Stomach smooth muscle (tissue), 2 donors: Measurements from ENCODE around the gene PARP16.

Source experiments
- H3K27ac ChIP-seq: one replicate; pipeline ENCODE4 v1.7.0; 2013; ENCODE audit warnings: mild to moderate bottlenecking, low read length, inconsistent platforms
- H3K27me3 ChIP-seq, 2 donors: one replicate each; pipeline ENCODE4 v1.7.0; 2013; ENCODE audit warnings: low read length in 2 of 2; ENCODE audit not compliant: insufficient read depth in 2 of 2, control insufficient read depth in 1 of 2
- H3K36me3 ChIP-seq, 2 donors: one replicate each; pipeline ENCODE4 v1.7.0; 2013; ENCODE audit warnings: low read length in 2 of 2; ENCODE audit not compliant: control insufficient read depth in 2 of 2, insufficient read depth in 2 of 2
- H3K4me1 ChIP-seq: one replicate; pipeline ENCODE4 v1.7.0; 2013; ENCODE audit warnings: low read length; ENCODE audit not compliant: control insufficient read depth, insufficient read depth
- H3K4me3 ChIP-seq, 2 donors: one replicate each; pipeline ENCODE4 v1.7.0; 2013; ENCODE audit warnings: low read length in 2 of 2
- H3K9ac ChIP-seq, 2 donors: one replicate each; pipeline ENCODE4 v1.7.0; 2013; ENCODE audit warnings: low read length in 2 of 2, mild to moderate bottlenecking in 1 of 2
- H3K9me3 ChIP-seq, 2 donors: one replicate each; pipeline ENCODE4 v1.7.0; 2013; ENCODE audit warnings: low read length in 2 of 2; ENCODE audit not compliant: control insufficient read depth in 2 of 2
- donor health status: healthy.
- donor health status: Pancreatic carcinoma.

Gene PARP16

DNA sequence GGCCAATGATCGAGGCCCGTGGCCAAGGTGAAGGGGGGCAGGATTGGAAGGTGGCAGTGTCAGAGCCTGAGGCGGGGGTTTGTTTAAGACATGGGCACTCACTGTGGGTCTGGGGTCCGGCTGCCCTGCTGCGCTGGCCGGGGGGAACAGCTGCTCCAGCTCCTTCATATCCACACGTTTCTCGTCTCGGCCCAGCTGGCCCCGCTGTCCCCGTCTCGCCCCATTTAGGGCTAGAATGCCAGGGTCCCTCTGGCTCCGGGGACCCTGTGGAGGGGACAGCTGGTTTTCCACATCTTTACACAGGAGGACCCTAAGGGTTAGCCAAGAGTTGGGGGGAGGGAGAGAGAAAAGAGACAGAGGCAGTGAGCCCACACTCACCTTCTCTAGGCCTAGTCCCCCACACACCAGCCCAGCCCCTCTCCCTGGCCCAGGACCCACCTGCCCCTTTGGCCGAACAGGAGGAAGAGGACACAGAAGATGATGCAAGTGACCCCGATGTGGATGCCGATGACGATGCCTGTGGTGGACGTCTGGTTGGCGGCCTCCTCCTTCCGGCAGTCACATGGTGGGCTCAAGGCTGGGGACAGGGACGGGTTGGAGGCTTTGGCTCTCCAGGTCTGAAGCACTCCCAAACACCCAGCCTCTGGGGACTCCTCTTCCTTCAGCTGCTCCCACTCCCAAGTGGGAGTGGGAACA is 42.8 kb upstream of the PARP16 start:
- H3K27ac ChIP-seq: no peak overlapping the region
- peaks cover 0 to 2% of the 10 kb centered on the region in 2 donors for H3K27me3 ChIP-seq
- no peak overlapping the region for H3K9ac ChIP-seq
- no peaks in the 10 kb centered on the region for H3K9me3 ChIP-seq
- H3K4me1 ChIP-seq: no peaks in the 10 kb centered on the region
- H3K4me3 ChIP-seq: no peak overlapping the region
- H3K36me3 ChIP-seq: no peaks in the 10 kb centered on the region

DNA sequence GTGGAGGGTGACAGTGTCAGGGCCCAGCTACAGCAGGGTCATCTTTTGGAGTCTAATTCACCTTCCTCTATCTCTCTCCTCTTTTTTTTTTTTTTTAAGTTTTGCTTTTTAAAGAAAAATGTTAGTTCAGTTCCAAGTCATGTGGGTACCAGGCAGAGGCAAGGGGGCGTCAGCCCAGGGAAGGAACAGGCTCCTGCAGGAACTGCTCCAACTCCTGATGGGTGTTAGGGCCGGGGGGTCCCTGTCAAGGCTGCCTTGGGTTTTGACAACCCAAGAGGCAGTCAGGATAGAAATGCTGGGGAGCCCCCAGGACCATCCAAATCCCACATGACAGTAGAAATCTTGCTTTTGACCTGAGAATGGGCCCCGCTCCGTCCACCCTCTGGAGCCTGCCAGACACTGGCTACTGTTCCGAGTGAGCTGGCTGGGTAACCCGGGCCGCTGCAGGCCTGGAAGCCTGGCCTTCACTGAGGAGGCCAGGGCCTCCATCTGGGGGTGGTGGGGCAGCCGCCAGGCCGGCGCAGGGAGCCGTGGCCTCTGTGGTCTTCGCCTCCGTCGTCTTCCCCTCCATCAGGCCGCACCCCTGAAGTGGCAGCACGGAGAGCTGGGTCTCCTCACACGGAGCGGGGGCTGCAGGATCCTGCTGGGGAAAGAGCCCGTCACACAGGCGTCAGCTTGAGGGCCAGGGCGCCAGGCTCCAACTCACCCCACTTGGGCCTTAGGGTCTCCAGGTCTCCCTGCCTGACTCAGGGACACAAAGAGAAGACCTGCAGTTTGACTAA is 42.0 kb upstream of the PARP16 start:
- peaks cover 0 to 2% of the 10 kb centered on the region in 2 donors for H3K27me3 ChIP-seq
- no peaks in the 10 kb centered on the region for H3K9me3 ChIP-seq
- no peak overlapping the region for H3K27ac ChIP-seq
- no peaks in the 10 kb centered on the region for H3K4me1 ChIP-seq
- no peak overlapping the region for H3K4me3 ChIP-seq
- no peak overlapping the region for H3K9ac ChIP-seq
- no peaks in the 10 kb centered on the region for H3K36me3 ChIP-seq

DNA sequence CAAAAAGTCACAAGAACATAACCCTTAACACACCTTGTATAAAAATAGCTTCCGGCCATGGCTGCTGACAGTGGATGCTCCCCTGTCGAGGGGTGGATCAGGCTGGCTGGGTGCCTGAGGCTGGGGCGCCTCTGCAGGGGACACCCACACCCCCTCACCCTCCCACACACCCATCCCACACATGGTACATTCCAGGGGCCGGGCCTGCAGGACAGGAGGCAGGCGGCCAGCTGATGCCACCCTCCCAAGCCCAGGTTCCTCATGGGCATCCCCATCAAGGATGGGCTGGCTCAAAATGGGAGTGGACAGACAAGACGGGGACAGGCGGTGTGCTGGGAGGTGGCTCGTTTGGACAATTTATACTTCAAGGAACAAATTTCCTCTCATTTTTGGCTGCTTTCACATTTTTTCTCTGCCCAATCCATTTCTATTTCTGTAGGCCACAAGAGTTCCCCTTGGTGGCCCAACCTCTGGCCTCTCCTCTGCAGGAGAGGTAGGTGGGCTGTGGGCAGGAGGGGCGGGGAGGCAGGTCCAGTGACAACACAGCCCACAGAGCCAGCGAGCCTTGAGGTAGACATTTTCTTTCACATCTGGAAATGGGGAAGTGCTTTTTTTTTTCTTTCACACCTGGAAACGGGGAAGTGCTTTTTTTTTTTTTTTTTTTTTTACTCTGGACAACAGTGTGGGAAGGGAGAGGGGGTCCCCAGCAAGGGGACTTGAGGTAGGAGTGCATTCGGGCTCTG is 41.1 kb upstream of the PARP16 start:
- H3K9me3 ChIP-seq: no peaks in the 10 kb centered on the region
- H3K27me3 ChIP-seq: no peaks in the 10 kb centered on the region
- H3K36me3 ChIP-seq: no peaks in the 10 kb centered on the region
- H3K4me3 ChIP-seq: no peak overlapping the region
- no peak overlapping the region for H3K27ac ChIP-seq
- peaks cover 4% of the 10 kb centered on the region for H3K4me1 ChIP-seq
- no peak overlapping the region for H3K9ac ChIP-seq

DNA sequence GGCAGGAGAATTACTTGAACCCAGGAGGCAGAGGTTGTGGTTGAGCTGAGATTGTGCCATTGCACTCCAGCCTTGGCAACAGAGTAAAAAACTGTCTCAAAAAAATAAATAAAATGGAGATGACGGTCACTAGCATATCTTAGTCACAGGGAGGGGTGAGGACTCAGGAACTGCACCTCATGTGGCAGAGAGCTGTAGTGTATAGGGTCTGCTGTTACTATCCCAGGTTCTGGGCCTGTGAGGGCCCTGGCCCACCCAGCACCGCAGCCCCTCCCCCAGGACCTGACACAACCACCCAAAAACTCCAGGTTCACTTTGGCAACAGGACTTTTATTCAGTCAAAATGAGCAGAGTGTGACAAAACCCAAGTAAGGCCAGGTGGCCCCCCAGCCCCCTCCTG is 40.1 kb upstream of the PARP16 start:
- H3K4me1 ChIP-seq: peaks cover 6% of the 10 kb centered on the region

DNA sequence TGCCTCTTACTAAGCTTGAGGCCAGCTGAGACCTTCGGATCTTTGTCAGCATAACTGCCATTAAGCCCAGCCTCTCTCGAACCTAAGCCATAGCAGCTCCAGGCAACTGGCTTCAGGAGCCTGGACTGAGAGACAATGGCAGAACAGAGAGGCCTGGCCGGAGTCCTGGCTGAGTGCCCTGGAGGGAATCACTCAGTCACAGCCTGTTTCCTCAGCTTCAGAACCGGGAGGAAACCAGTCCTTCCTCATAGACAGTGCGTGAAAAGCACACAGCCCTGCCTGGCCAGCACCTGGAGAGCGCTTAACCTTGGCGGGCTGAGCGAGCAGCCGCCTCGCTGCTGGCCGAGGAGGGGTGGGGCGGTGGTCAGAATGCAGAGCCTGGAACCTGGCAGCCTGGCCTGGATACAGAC is 39.4 kb upstream of the PARP16 start:
- Histone ChIP-seq H3K27ac (no peak overlapping the region), H3K36me3 (no peaks in the 10 kb centered on the region), H3K4me3 (no peak overlapping the region), H3K4me1 (peaks cover 6% of the 10 kb centered on the region), H3K27me3 (no peaks in the 10 kb centered on the region), H3K9ac (no peak overlapping the region), H3K9me3 (no peaks in the 10 kb centered on the region)

More for the DNA sequence above, 40.1 kb upstream of the PARP16 start:
- Histone ChIP-seq H3K4me3 (no peak overlapping the region), H3K36me3 (no peaks in the 10 kb centered on the region), H3K9me3 (no peaks in the 10 kb centered on the region), H3K9ac (no peak overlapping the region), H3K27ac (no peak overlapping the region), H3K27me3 (no peaks in the 10 kb centered on the region)

DNA sequence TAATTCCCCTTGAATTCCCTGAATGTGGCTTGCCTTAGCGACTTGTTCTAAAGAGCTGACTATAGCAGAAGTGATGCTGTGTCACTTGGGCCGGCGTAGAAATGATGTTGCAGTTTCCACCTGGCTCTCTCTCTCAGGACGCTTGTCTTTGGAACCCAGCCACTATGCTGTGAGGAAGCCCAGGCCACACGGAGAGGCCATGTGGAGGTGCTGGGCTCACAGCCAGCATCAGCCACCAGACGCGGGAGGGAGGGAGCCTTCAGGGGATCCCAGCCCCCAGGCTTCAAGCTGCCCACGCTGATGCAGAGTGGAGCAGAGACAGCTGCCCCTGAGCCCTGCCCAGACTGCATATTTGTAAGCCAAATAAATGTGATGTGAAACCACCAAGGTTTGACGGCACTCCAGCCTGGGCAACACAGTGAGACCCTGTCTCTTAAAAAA is 36.4 kb upstream of the PARP16 start:
- no peaks in the 10 kb centered on the region for H3K27me3 ChIP-seq
- peaks cover 6% of the 10 kb centered on the region for H3K4me1 ChIP-seq
- H3K9me3 ChIP-seq: no peaks in the 10 kb centered on the region
- no peak overlapping the region for H3K4me3 ChIP-seq
- H3K36me3 ChIP-seq: no peaks in the 10 kb centered on the region
- no peak overlapping the region for H3K27ac ChIP-seq
- no peak overlapping the region for H3K9ac ChIP-seq

DNA sequence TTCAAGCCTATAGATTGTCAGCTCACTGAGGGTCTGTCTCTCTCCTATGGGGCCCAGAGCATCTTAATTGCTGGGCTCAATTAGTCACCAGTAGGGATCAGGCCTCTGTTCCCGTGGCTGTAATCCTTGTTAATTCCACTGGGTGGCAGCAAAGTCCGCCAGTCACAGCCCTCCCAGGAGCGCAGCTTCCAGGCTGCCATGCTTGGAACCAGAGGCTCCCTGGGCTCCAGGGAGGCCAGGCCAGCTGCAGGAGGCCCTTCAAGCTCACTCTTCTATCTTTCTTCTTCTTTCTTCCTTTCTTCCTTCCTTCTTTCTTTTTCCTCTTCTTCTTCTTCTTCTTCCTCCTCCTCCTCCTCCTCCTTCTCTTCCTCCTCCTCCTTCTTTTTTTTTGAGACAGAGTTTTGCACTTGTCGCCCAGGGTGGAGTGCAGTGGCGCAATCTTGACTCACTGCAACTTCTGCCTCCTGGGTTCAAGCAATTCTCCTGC is 32.2 kb upstream of the PARP16 start:
- Histone ChIP-seq H3K27ac (no peak overlapping the region), H3K4me3 (no peak overlapping the region), H3K27me3 (no peaks in the 10 kb centered on the region), H3K9ac (no peak overlapping the region), H3K36me3 (no peaks in the 10 kb centered on the region), H3K9me3 (no peaks in the 10 kb centered on the region), H3K4me1 (peaks cover 6% of the 10 kb centered on the region)

DNA sequence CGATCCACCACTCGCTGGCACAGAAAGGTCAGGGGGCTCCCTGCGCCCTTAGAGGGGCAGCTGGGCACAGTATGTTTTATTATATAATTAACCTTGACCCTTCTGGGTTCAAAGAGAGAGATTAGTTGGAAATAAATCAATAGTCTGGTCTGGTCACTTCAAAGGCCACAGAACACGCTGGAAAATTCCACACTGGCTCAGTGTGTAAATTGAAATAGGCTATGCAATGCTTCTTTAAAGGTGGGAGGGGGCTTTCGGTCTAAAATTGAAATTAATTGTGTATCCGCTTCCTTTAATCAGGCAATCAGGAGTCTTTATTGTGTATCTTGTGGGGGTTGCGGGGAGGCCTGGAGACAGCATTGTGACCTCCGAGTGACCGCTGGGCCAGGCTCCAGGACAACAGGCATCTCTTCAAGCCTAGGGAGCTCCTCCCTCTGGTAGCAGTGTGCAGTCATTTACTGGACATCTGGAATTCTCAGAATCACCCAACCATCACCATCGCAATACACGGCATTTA is 25.8 kb upstream of the PARP16 start:
- Histone ChIP-seq H3K27me3 (no peaks in the 10 kb centered on the region), H3K27ac (no peak overlapping the region)

DNA sequence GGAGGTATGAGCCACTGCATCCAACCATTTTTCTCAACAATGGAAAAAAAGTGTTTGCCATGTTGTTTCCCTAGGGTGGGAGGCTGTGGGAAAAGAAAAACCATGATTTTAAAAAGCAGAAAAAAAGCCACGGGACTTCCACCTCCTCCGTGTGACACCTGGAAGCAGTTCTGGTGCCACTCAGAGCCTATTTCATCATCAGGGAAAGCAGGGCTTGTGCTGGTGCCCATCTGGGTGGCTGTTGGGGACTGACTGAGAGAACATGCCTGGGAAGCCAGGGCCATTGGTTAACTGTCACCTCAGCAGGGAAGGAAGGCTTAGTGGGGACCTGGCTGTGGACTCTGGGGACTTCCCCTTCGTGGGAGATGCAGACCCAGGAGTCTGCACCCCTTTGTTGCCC is 25.1 kb upstream of the PARP16 start:
- H3K27me3 ChIP-seq: no peaks in the 10 kb centered on the region
- no peaks in the 10 kb centered on the region for H3K4me1 ChIP-seq
- H3K4me3 ChIP-seq: no peak overlapping the region
- no peaks in the 10 kb centered on the region for H3K36me3 ChIP-seq
- no peak overlapping the region for H3K9ac ChIP-seq
- H3K27ac ChIP-seq: no peak overlapping the region
- no peaks in the 10 kb centered on the region for H3K9me3 ChIP-seq

More for the DNA sequence above, 25.8 kb upstream of the PARP16 start:
- no peak overlapping the region for H3K4me3 ChIP-seq
- no peaks in the 10 kb centered on the region for H3K9me3 ChIP-seq
- no peak overlapping the region for H3K9ac ChIP-seq
- no peaks in the 10 kb centered on the region for H3K4me1 ChIP-seq
- H3K36me3 ChIP-seq: no peaks in the 10 kb centered on the region

DNA sequence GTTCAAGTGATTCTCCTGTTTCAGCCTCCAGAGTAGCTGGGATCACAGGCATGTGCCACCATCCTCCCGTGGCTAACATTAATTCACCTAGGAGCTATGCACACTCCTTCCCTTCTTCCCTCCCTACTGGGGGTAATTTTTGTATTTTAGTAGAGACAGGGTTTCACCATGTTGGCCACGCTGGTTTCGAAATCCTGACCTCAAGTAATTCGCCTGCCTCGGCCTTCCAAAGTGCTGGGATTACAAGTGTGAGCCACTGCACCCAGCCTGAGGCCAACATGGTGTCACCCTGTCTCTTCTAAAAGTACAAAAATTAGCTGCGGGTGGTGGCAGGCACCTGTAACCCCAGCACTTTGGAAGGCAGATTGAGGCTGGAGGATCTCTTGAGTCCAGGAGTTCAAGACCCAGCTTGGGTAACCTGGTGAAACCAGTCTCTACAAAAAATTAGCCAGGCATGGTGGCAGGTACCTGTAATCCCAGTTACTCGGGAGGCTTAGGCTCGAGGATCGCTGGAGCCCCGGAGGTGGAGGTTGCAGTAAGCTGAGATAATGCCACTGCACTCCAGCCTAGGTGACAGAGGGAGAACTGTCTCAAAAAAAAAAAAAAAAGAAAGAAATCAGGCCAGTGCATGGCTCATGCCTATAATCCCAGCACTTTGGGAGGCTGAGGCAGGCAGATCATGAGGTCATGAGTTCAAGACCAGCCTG is 23.9 kb upstream of the PARP16 start:
- peaks cover 3% of the 10 kb centered on the region for H3K4me1 ChIP-seq
- no peak overlapping the region for H3K9ac ChIP-seq
- H3K36me3 ChIP-seq: no peaks in the 10 kb centered on the region
- no peaks in the 10 kb centered on the region for H3K27me3 ChIP-seq
- no peak overlapping the region for H3K27ac ChIP-seq
- no peak overlapping the region for H3K4me3 ChIP-seq
- no peaks in the 10 kb centered on the region for H3K9me3 ChIP-seq
